Suppressor macrophage (primary cell): Measurements from ENCODE around the gene MAN1B1.

Source experiments
- DNase-seq, 4 experiments: peaks; one replicate each; pipeline ENCODE4 v3.0.0-alpha.2; 2020 to 2022
- total RNA-seq, 17 experiments: gene quantifications; one replicate each; lab custom pipeline; 2026; ENCODE audit warnings: mixed read lengths in 6 of 17, inconsistent platforms in 3 of 17; lab: John Stamatoyannopoulos, UW

MAN1B1 gene
- 48.9 to 130 (median 80.6) reads per million in 17 experiments for total RNA-seq

GRCh38 chr9:137086531-137087408, at the start of gene MAN1B1:
Gene MAN1B1 (plus strand): TSS chr9:137086985. CDS start chr9:137087000, 15 bp downstream.
- peak; percentile 99 to 100 (median 100) for DNase-seq

- no peak for DNase-seq
These were observed 49.8 kb upstream of the MAN1B1 start for GRCh38 chr9:137037035-137037434.

GRCh38 chr9:137037483-137037882, 49.3 kb upstream of the MAN1B1 start:
- DNase-seq, result no peak

- no peak for DNase-seq
These were observed 47.9 kb upstream of the MAN1B1 start for GRCh38 chr9:137038916-137039315.

GRCh38 chr9:137039611-137040366, 47.0 kb upstream of the MAN1B1 start:
- DNase-seq, result no peak

- DNase-seq, result no peak
These were observed 46.2 kb upstream of the MAN1B1 start for GRCh38 chr9:137040568-137040967.

GRCh38 chr9:137041124-137041523, 45.7 kb upstream of the MAN1B1 start:
- no peak for DNase-seq

GRCh38 chr9:137042751-137043727, 43.7 kb upstream of the MAN1B1 start:
- DNase-seq, result no peak

GRCh38 chr9:137044037-137044436, 42.7 kb upstream of the MAN1B1 start:
- no peak for DNase-seq

GRCh38 chr9:137044502-137045177, 42.1 kb upstream of the MAN1B1 start:
- peak in 2 of 4 experiments; percentile 21 to 32 for DNase-seq

- peak in 2 of 4 experiments; percentile 37 to 42 for DNase-seq
These were observed 41.3 kb upstream of the MAN1B1 start for GRCh38 chr9:137045294-137046087.

GRCh38 chr9:137046088-137046787, 40.5 kb upstream of the MAN1B1 start, which contains the start of gene NPDC1:
Gene NPDC1 (minus strand): TSS chr9:137046177. CDS start chr9:137045989, 188 bp downstream.
- DNase-seq, result peak; percentile 79 to 91 (median 86)

- DNase-seq, result no peak
These were observed 37.9 kb upstream of the MAN1B1 start for GRCh38 chr9:137048655-137049543.

GRCh38 chr9:137049544-137050449, 37.0 kb upstream of the MAN1B1 start:
- peak; percentile 57 to 81 (median 67) for DNase-seq

- DNase-seq, result no peak
These were observed 36.2 kb upstream of the MAN1B1 start for GRCh38 chr9:137050570-137050969.

GRCh38 chr9:137051145-137051724, 35.5 kb upstream of the MAN1B1 start:
- DNase-seq, result no peak

GRCh38 chr9:137052293-137052692, 34.5 kb upstream of the MAN1B1 start:
- no peak for DNase-seq
